HL-60/S4 treated with phorbol 12-myristate 13-acetate at 8.2 ng/mL for 4 days and 3 days (cell line): ENCODE measurements around the gene AAGAB.

Experiments
- in situ Hi-C: fragments of 300-500 bp; cut with MboI; formaldehyde crosslinking; loops from 2 replicates; pipeline ENCODE4 v1.15.0; 2022; ENCODE audit warnings: low sequenced_read_pairs

AAGAB gene

DNA sequence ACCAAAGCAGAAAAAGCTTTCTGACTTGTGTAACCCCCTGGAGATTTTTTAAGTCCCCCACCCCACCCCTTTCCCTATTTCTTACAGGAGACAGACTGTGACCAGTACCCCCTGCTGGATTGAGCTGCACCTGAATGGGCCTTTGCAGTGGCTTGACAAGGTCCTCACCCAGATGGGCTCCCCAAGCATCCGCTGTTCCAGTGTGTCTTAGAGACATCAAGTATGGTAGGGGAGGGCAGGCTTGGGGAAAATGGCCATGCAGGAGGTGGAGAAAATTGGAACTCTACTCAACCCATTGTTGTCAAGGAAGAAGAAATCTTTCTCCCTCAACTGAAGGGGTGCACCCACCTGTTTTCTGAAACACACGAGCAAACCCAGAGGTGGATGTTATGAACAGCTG lies 64.1 kb downstream of the AAGAB start:
- in situ Hi-C loops: no loop called here

DNA sequence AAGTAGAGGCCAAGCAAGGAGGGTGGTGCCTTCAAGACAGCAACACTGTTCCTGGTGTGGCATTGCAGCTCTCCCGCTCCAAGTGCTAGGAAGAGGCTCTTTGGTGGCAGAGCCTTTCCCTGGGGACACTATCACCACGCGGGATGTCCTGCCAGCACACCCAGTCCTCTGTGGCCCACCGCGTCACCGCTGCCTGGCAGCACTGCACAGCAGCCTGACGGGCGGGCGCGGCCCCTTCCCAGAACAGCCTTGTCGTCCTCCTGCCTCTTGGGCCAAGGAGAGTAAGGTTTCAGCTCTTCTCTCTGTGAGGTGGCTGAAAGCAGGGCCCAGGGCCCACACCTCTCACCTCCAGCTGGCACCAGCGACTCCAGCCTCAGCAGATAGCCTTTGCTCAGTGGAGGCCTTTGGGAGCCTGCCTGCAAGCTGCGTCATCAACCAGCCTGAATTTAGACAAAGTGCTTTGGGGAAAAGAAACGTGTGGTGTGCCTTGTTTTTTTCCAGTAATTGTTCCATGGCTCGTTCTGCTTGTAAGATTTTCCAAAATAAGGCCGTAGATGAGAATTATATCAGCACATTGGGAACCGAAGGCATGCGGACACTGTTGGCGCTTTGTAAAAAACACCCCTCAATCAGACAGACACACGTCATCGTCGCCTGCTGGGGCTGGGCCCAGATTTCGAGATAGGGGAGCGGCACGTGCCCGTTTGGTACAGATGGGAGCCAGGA lies 65.0 kb downstream of the AAGAB start:
- in situ Hi-C loops: no loop called here

DNA sequence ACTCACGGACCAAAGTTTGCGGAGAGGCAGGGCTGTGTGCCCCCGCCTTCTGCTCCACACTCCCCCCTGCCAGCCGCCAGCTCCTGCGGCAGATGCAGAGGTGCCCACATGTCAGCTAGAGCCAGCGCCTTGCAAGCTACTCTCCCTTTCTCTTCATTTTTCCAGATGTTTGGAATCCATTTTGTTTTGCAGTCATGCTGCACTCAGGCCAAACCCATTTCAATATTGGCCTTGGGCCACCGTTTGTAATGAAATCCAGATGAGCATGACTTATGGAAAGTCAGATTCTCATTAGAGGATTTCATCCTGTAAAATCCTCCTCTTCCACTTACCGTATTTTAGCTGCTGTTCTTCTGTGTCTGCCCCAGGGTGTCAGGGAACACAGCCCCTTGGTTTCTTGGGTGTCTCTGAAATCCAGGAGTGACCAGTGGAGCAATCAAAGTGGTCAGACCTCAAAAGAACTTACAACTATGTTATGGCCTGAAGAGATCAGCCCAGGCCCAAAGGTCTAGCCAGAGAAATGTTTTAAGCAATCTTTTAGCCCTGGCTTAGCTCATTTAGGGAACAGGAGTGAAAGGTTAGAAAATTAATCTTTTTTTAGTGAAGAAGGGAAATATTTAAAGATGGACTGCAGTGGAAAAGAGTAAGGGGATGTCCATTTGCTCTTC lies 65.8 kb downstream of the AAGAB start:
- in situ Hi-C loops: no loop called here

DNA sequence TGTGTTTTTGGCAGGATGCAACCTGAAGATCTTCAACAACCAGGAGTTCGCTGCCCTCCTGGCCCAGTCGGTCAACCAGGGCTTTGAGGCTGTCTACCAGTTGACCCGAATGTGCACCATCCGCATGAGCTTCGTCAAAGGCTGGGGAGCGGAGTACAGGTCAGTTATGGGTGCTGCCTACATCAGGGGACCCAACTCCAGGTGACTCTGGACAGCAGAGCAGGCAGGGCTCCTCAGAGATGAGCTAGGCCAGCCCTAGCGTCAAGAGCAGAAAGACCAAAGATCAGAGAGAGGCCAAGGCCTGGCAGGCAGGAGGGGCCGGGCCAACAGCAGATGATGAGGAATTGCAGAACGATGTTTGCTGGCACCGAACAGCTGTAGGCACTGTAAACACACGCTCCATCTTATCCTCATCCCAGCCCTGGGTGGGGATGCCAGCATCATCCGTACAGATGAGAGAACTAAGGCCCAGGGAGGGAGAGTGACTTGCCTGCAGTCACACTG lies 67.1 kb downstream of the AAGAB start:
- in situ Hi-C loops: no loop called here

DNA sequence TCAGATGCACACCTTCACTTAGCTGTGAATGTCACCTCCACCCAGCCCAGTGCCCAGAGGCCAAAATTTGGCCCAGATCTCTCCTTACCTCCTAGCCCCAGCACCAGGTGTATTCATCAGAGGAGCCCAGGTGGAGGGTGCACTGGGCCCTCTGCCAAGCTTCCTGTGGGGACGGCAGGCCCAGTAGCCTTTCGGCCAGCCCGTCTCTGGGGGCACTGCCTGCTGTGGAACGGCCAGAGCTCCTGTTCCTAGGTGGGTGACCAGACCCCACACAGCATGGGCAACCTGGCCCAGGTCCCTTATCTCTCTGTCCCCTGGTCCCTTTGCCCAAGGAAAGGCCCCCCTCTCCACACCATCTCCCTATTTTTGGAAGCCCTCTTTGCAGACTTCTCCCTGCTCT lies 67.8 kb downstream of the AAGAB start:
- in situ Hi-C loops: no loop called here

DNA sequence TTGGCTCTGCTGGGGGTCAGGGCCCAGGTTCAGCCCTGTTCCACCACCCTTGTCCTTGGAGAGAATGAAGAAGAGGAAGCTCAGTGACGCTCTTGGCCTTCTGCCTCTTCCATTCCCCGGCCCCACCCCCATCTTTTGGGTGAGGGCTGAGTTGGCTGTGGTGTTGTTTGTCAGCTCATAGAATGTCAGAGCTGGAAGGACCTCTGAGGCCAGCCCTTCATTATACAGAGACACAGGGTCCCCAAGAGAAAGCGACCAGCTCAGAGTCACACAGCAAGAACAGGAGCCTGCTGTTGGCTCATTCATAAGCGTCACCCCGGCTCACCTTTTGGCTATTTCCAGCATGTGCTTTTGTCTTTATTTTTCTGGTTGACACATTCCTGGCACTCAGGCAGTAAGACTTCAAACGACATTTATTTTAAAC lies 68.2 kb downstream of the AAGAB start:
- in situ Hi-C loops: no loop called here

DNA sequence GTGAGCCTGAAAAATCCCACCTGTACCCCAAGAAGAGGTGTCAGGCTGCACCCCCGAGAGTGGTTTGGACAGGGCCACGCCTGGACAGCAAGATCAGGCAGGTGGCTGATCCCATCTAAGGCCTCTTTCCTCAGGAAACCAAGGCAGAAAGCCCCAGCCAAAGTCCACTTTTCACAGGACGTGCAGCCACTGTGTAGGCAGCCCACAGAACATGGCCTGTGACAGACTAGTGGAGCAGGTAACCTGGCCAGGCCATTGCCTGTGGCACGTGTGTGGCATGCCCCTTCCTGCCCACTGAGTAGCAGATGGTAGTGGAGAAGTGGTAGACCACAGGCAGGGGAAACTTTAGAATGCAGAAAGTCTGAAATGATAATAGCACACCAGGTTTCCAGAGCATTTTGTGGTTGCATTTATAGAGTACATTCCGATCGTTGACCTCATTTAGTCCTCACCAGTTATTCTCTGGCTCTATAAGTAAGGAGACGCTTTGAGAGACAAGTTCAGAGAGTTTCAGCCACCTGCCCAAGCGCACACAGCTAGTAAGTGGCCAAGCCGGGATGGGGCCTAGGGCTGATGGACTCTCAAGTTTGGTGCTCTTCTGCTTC lies 68.7 kb downstream of the AAGAB start:
- in situ Hi-C loops: no loop called here

DNA sequence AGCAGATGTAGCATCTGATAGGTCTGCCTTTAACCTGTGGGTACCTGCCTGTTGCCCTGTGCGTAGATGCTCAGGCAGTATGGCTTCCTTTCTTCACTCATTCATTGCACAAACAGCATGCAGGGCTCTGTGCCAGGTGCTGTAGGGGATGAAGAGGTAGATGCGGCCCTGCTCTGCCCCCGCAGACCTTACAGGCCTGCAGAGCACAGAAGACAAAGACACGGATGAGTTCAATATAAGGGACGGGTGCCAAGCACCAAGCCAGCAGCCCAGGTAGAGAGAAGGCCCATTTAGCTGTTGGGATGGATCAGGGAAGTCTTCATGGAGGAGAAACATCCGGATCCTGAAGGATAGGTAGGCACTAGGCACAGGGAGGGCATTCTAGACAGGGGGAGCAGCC lies 69.4 kb downstream of the AAGAB start:
- in situ Hi-C loops: no loop called here

DNA sequence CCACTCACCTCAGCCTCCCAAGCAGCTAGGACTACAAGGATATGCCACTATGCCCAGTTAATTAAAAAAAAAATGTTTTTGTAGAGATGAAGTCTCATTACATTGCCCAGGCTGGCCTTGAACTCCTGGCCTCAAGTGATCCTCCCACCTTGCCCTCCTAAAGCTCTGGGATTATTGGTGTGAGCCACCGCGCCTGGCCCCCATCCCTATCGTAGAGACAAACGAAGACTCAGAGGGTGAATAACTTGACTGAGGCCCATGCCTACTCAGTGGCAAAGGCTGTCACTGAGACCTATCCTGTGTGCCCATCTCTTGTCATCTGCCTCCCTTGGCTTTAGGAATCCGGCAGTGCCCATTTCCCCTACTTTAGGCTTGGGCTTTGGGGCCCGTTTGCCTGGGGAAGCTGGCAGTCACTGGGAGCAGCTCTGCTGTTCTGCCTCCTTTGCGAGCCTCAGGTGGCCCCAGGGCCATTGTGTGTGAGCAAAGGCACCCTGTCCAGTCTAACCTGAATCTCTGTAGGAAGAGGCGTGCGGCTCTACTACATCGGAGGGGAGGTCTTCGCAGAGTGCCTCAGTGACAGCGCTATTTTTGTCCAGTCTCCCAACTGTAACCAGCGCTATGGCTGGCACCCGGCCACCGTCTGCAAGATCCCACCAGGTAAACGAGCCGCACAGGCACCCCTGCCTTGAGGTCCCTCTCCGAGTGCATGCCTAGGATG lies 70.1 kb downstream of the AAGAB start:
- in situ Hi-C loops: no loop called here

DNA sequence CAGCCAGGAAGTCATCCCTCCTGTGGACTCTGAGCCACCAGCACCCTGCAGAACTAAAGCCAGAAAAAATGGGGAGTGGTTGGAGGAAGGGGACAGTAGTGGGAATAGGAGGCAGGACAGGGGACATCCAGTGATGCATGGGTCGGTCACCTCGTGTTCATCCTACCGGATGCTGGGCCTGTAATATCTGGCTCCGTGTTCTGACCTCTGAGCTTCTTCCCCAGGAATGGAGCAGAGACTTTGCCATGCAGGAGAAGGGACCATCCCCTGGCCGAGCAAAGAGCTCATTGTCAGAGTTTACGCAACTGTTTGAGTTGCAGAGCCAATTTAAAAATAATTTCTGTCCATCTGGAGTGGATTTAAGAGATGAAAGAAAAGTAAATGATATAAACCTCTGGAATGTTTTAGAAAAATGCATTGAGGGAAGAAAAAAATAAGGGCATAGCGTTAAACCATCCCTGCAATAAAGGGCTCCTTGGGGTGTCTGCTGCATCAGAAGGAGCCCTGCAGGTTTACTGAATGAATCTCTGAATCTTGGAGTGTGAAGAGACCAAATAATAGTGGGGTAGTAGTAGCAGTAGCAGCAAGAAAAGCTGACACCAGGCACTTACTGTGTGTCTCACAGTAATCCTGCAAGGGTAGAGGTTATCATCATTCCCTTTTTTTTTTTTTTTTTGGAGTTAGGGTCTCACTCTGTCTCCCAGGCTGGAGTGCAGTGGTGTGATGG lies 70.9 kb downstream of the AAGAB start:
- in situ Hi-C loops: no loop called here

DNA sequence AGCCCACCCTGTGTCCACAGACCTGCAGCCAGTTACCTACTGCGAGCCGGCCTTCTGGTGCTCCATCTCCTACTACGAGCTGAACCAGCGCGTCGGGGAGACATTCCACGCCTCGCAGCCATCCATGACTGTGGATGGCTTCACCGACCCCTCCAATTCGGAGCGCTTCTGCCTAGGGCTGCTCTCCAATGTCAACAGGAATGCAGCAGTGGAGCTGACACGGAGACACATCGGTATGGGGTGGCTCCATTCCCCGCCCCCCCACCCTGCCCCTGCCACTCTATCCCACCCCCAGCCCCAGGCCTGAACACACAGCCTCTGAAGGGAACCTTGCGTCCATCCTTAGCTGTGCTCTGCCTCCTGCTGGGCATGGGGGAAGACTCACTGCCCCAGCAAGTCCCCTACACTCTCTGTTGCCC lies 73.2 kb downstream of the AAGAB start:
- in situ Hi-C loops: no loop called here

DNA sequence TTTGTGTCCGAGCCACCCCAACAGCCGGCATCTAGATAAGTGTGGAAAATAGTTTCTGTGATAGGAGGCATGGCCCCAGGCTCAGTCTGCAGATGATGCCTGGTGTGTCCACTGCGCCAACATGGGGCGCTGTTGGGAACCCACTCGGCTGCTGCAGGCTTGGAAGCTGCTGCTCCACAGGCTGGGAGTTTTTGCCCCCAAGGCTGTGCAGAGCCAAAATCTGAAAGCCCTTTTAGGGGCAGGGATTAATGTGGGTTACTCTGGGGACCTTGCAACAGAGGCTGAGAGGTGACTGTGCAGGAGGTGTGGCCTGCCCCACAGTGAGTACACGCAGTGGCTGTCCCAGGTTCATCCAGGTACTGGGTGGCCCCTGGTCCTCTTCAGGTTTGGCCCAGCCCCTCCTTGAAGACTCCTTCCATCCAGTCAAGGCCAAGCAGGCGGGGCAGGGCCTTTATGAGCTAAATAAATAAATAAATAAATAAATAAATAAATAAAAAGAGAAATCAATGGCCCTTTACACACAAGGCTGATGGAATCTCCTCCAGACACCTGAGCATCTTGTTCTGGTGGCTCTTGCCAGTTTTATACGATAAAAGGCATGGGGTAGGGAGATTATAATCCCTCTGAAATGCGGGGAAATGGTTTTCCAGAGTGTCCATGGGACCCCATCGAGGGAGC lies 73.8 kb downstream of the AAGAB start:
- in situ Hi-C loops: no loop called here

DNA sequence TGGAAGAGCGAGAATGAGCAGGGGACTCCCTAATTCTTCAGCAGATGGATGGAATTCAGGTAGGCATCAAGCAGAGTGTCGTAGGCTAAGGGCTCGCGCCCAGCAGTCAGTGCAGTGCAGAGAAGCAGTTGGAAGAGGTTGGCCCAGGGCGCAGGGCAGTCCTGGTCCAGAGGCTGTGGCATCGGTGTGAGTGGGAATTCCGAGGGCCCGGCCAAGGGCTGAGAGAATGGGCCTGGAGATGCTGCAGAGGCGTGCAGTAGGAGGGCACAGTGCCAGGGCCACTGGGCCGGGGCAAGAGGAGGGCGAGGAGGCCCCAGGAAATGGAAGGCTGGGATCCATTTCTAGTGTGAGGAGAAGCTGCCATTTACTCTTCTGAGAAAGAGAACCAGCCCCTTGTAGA lies 74.4 kb downstream of the AAGAB start:
- in situ Hi-C loops: no loop called here

DNA sequence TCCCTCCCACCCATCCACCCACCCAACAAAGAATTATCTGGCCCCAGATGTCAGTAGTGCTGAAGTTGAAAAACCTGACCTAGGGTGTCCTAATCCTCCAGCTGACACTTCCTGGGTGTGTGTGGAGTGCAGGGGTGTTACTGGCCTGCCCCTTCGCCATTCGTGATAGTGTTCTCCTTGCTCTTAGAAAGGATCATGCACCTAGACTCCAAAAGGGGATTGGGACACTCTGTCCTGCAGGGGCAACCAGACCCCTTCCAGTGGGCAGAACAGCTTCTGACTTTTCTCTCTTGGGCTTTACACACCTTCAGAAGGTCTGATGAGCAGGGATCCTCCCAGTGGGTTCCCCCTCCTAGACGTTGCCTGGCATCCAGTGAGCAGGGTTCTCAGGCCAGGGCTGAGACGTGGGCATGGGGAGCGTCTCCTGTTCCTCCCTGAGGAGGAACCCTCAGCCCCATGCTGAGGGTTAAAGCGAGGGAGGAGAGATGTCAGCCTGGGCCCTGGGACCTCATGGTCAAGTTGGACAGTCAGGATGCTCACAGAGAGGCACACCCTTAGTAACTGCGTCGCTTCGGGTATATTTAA lies 75.0 kb downstream of the AAGAB start:
- in situ Hi-C loops: no loop called here

DNA sequence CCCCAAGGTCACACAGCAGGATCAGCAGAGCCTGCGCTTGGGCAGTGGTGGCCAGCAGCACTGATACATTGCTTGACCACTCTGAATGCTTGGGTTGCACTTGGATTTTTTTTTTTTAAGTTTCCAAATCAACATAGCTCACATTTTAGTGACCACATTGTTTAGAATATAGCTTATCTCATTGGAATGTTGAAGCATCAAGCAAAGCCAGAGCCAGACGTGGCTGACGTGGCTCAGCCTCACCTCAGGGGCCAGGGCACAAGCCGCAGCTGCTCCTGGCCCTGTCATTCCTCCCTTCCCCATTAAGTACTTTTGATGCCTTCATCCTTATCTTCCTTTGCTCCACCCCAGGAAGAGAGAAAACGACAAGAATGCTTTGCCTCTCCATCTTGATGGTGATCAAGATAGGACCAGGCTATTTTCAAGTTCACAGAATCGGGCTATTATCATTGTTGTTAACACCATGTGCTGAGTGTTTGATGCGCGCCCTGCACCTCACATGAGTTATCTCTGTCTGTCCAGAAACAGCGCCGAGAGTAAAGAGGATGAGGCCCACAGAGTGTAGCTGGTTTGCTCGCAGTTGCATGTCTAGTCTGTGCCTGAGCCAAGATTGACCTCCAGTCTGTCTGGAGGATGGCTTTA lies 75.8 kb downstream of the AAGAB start:
- in situ Hi-C loops: no loop called here

DNA sequence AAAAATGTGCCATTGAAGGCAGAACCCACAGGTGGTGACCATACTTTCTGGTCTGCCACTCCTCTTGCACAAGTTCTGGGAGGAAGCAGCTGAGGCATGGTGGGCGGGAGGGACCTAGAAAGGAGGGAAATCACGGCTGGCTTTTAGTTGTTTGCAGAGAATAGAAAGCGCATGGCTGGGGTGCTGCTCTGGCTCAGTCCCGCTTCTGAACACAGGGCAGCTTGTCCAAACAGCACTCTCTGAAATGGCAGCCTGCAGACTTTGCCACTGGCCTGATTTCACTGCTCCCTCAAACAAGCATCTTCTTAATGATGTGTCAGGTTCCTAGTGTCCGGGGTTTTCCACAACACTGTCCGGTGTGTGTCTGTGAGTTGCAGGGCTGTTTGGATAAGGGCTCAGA lies 76.7 kb downstream of the AAGAB start:
- in situ Hi-C loops: no loop called here

DNA sequence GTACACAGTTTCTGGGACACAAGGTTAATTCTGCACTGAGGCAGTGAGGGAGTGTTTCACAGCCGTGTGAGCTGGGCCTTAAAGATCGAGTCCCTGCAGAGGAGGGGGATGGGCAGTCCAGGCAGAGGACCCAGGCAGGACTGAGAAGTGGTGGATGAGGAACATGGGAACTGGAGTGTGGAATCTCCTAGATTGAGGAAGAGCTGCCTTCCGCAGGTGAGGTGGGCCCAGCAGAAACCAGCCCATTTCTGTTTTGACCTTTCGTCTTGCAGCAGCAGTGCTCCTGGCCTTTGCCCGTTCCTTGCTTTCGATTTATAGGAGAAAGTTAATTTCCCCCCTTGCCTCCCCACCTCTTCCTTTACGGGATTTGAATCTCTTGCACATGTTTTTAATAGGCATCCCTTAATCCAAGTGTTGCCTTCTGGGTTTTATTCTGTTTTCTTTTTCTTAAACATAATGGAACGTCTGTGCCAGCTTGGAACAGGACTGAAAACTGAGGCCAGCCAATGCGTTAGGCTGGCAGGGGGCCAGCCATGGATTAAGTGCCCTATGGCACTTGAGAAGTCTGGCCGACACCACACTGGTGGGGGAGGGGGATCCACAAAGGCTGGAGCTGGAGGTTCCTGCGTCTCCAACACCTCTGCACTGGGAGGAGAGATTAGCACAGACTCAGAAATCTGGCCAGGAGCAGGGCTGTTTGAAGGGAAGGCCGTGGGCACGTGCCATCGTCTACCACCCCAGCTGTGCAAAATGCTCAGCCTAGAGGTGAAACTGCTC lies 78.1 kb downstream of the AAGAB start:
- in situ Hi-C loops: no loop called here

DNA sequence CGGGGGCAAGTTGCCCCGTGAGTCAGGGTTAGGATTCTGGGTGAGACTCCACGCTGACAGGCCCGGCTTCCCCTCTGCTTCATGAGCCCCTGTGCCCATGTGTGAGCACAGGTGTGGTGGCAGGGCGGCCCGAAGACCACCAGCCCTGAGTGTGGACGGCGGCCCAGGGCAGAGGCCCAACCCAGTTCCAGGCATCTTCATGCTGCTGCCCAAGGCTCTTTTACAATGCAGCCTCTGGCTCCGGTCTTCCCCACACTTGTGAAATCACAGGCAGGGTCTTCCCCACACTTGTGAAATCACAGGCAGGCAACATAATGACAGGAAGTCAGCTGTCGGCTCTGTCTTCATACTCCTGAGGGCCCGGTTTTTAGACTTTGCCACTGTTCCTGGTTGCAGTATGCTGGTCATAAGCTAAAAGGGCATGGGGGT lies 78.8 kb downstream of the AAGAB start:
- in situ Hi-C loops: no loop called here
